NCI-H2227 treated with DMSO at 0.1 percent for 48 hours (cell line): ENCODE data around the gene RPP25L.

Source experiments
- DNase-seq: peaks from one replicate; lab custom pipeline; 2025; lab: John Stamatoyannopoulos, UW

The RPP25L gene

GRCh38 chr9:34568774-34569173, 43.1 kb downstream of the RPP25L start:
- DNase-seq, result no peak

GRCh38 chr9:34568133-34568532, 43.8 kb downstream of the RPP25L start:
- no peak for DNase-seq

- no peak for DNase-seq
These were observed 44.9 kb downstream of the RPP25L start for GRCh38 chr9:34566972-34567371.

- DNase-seq, result no peak
These were observed 45.6 kb downstream of the RPP25L start for GRCh38 chr9:34566322-34566721.

- DNase-seq, result no peak
These were observed 46.0 kb downstream of the RPP25L start for GRCh38 chr9:34565856-34566255.

- no peak for DNase-seq
These were observed 47.3 kb downstream of the RPP25L start for GRCh38 chr9:34564617-34565016.

GRCh38 chr9:34563262-34563661, 48.6 kb downstream of the RPP25L start:
- DNase-seq, result no peak

- no peak for DNase-seq
These were observed 49.7 kb downstream of the RPP25L start for GRCh38 chr9:34562135-34562745.

- DNase-seq, result no peak
These were observed 51.2 kb downstream of the RPP25L start for GRCh38 chr9:34560599-34561214.
